Upper lobe of left lung (tissue), 6 donors: Measurements from ENCODE around the gene INPP5D. TPM values are rescaled to one million over a fixed set of nuclear protein-coding genes. Genes with fewer than 3 reads are reported as not detected.

Experiments
- ATAC-seq, 2 donors: fragments of 200-7000 bp; cut with Tn5 transposase; one replicate each; pipeline ENCODE4 v1.9.1; 2022; ENCODE audit warnings: mild to moderate bottlenecking in 2 of 2, moderate library complexity in 2 of 2; ENCODE audit not compliant: low FRiP score in 2 of 2
- DNase-seq, 2 donors: peaks; one replicate each; pipeline ENCODE4 v3.0.0-alpha.2; 2019 to 2020
- H3K27ac ChIP-seq, 4 donors: fragments of 200-600 bp; sonication (generic); one replicate each; pipeline ENCODE4 v1.5.1; 2016 to 2019
- H3K27me3 ChIP-seq, 4 donors: fragments of 200-600 bp; sonication (generic); one replicate each; pipeline ENCODE4 v1.5.1; 2017 to 2019
- H3K36me3 ChIP-seq, 4 donors: fragments of 200-600 bp; sonication (generic); one replicate each; pipeline ENCODE4 v1.5.1; 2016 to 2019
- H3K4me1 ChIP-seq, 4 donors: fragments of 200-600 bp; sonication (generic); one replicate each; pipeline ENCODE4 v1.5.1; 2018 to 2019
- H3K4me3 ChIP-seq, 4 donors: fragments of 200-600 bp; sonication (generic); one replicate each; pipeline ENCODE4 v1.5.1; 2017 to 2019; ENCODE audit warnings: mild to moderate bottlenecking in 2 of 4, moderate library complexity in 1 of 4
- H3K9me3 ChIP-seq, 4 donors: fragments of 200-600 bp; sonication (generic); one replicate each; pipeline ENCODE4 v1.5.1; 2018 to 2019
- CTCF ChIP-seq, 6 experiments: fragments of 450-650 bp in 4 of 6; fragments of 200-600 bp in 2 of 6; sonication (generic) in 2 of 6; IDR thresholded peaks; one replicate each; pipeline ENCODE4 v1.5.1; 2016 to 2019; ENCODE audit warnings: antibody characterized with exemption in 6 of 6
- EP300 ChIP-seq, 4 donors: sonication (generic); formaldehyde crosslinking; IDR thresholded peaks; one replicate each; pipeline ENCODE4 v1.5.1; 2017; ENCODE audit warnings: antibody characterized with exemption in 4 of 4, control low read depth in 2 of 4
- POLR2A ChIP-seq, 4 donors: fragments of 450-650 bp; IDR thresholded peaks; one replicate each; pipeline ENCODE4 v1.5.1; 2016 to 2017; ENCODE audit warnings: antibody characterized with exemption in 4 of 4, mild to moderate bottlenecking in 2 of 4
- POLR2AphosphoS5 ChIP-seq, 2 donors: sonication (generic); formaldehyde crosslinking; IDR thresholded peaks; one replicate each; pipeline ENCODE4 v1.5.1; 2017; ENCODE audit warnings: antibody characterized with exemption in 2 of 2
- WGBS, 2 donors: methylation state at CpG; one replicate each; pipeline ENCODE4 v1.1.5; 2017 to 2018; 5-methylcytosine and 5-hydroxymethylcytosine counted together
- total RNA-seq, 6 donors: library from RNA; depleted of rRNA in 4 of 6; stranded (reverse); fragments of >200 nt in 4 of 6; gene quantifications; one replicate each; pipeline versions ENCODE4 v1.1.0 to v1.2.1, GENCODE V29; 2016 to 2021
- donor health status: DM: no; HTN: no; CAD: no; lungs with moderate emphysema.
- donor health status: DM: no; HTN: yes; CAD: no; lungs with severe emphysema.

Gene INPP5D
- total RNA-seq, 6 donors from 2014 or later = 17.6 to 243 (median 31.7) TPM

GRCh38 chr2:233133239-233133638 is 73.1 kb downstream of the INPP5D start:
- WGBS, 2 donors = 53 to 90% methylated on average over 1 of the region's 1 CpG
- ATAC-seq = no peak
- H3K27ac ChIP-seq = no peak overlapping the region

GRCh38 chr2:233135421-233135820 is 75.3 kb downstream of the INPP5D start:
- H3K27ac ChIP-seq = no peak overlapping the region
- ATAC-seq = no peak
- TF ChIP-seq EP300 (IDR thresholded peaks at IDR 0.05) = no peak
- no peak for TF ChIP-seq POLR2AphosphoS5 (IDR thresholded peaks at IDR 0.05)
- TF ChIP-seq POLR2A (IDR thresholded peaks at IDR 0.05) = no peak
- no peak for TF ChIP-seq CTCF (IDR thresholded peaks at IDR 0.05)
- no peaks in the 10 kb centered on the region for H3K27me3 ChIP-seq
- no peaks in the 10 kb centered on the region for H3K4me1 ChIP-seq
- H3K9me3 ChIP-seq = peaks cover 0 to 7% (median 0%) of the 10 kb centered on the region in 4 donors
- no peak for DNase-seq
- H3K36me3 ChIP-seq = peaks cover 0 to 34% (median 4%) of the 10 kb centered on the region in 4 donors
- 86 to 96% methylated on average over 1 of the region's 1 CpG for WGBS, 2 donors
- H3K4me3 ChIP-seq = no peak overlapping the region

More at GRCh38 chr2:233133239-233133638, 73.1 kb downstream of the INPP5D start:
- DNase-seq = no peak
- Histone ChIP-seq H3K9me3 (peaks cover 0 to 7% (median 0%) of the 10 kb centered on the region in 4 donors), H3K36me3 (peaks cover 0 to 28% (median 4%) of the 10 kb centered on the region in 4 donors), H3K4me1 (no peaks in the 10 kb centered on the region), H3K4me3 (no peak overlapping the region), H3K27me3 (no peaks in the 10 kb centered on the region)
- TF ChIP-seq EP300 (IDR thresholded peaks at IDR 0.05) = no peak
- TF ChIP-seq CTCF (IDR thresholded peaks at IDR 0.05) = no peak
- TF ChIP-seq POLR2A (IDR thresholded peaks at IDR 0.05) = no peak
- no peak for TF ChIP-seq POLR2AphosphoS5 (IDR thresholded peaks at IDR 0.05)

GRCh38 chr2:233137040-233137439 is 76.9 kb downstream of the INPP5D start:
- no peak for TF ChIP-seq CTCF (IDR thresholded peaks at IDR 0.05)
- TF ChIP-seq POLR2AphosphoS5 (IDR thresholded peaks at IDR 0.05) = no peak
- TF ChIP-seq POLR2A (IDR thresholded peaks at IDR 0.05) = no peak
- TF ChIP-seq EP300 (IDR thresholded peaks at IDR 0.05) = no peak
- DNase-seq = no peak
- no peak for ATAC-seq
- H3K4me1 ChIP-seq = peaks cover 0 to 5% (median 0%) of the 10 kb centered on the region in 4 donors
- peaks cover 0 to 7% (median 0%) of the 10 kb centered on the region in 4 donors for H3K9me3 ChIP-seq
- H3K4me3 ChIP-seq = no peak overlapping the region
- peaks cover 0 to 28% (median 3%) of the 10 kb centered on the region in 4 donors for H3K36me3 ChIP-seq
- H3K27me3 ChIP-seq = no peaks in the 10 kb centered on the region
- 89% methylated on average over 2 of the region's 2 CpGs for WGBS, 2 donors
- H3K27ac ChIP-seq = no peak overlapping the region

GRCh38 chr2:233140077-233140585 is 80.0 kb downstream of the INPP5D start:
- no peaks in the 10 kb centered on the region for H3K27me3 ChIP-seq
- no peak overlapping the region for H3K27ac ChIP-seq
- peaks cover 0 to 11% (median 0%) of the 10 kb centered on the region in 4 donors for H3K4me1 ChIP-seq
- H3K9me3 ChIP-seq = peaks cover 0 to 7% (median 0%) of the 10 kb centered on the region in 4 donors
- H3K4me3 ChIP-seq = no peak overlapping the region
- TF ChIP-seq POLR2AphosphoS5 (IDR thresholded peaks at IDR 0.05) = no peak
- no peak for TF ChIP-seq EP300 (IDR thresholded peaks at IDR 0.05)
- no peak for TF ChIP-seq CTCF (IDR thresholded peaks at IDR 0.05)
- no peak for TF ChIP-seq POLR2A (IDR thresholded peaks at IDR 0.05)
- WGBS, 2 donors = 71 to 73% methylated on average over 5 of the region's 5 CpGs
- peaks cover 0 to 25% (median 1%) of the 10 kb centered on the region in 4 donors for H3K36me3 ChIP-seq
- ATAC-seq (no peak), DNase-seq (no peak)

- Histone ChIP-seq H3K4me3 (no peak overlapping the region), H3K27ac (no peak overlapping the region), H3K9me3 (peaks cover 0 to 2% (median 0%) of the 10 kb centered on the region in 4 donors), H3K4me1 (peaks cover 0 to 11% (median 0%) of the 10 kb centered on the region in 4 donors), H3K27me3 (no peaks in the 10 kb centered on the region), H3K36me3 (peaks cover 0 to 24% (median 3%) of the 10 kb centered on the region in 4 donors)
- TF ChIP-seq POLR2AphosphoS5 (IDR thresholded peaks at IDR 0.05) (no peak), POLR2A (IDR thresholded peaks at IDR 0.05) (no peak), CTCF (IDR thresholded peaks at IDR 0.05) (no peak), EP300 (IDR thresholded peaks at IDR 0.05) (no peak)
- 75 to 77% methylated on average over 7 of the region's 7 CpGs for WGBS, 2 donors
- ATAC-seq (no peak), DNase-seq (no peak)
Measured at GRCh38 chr2:233140978-233141377, 80.8 kb downstream of the INPP5D start.
